NCI-H1048 (cell line): Measurements from ENCODE around the gene PAMR1.

Experiments
- DNase-seq: peaks from one replicate; lab custom pipeline; 2025; lab: John Stamatoyannopoulos, UW

PAMR1 gene

GRCh38 chr11:35454362-35454761 lies 71.1 kb downstream of the PAMR1 start:
- DNase-seq: no peak

GRCh38 chr11:35436581-35437250 lies 88.7 kb downstream of the PAMR1 start:
- no peak for DNase-seq

GRCh38 chr11:35433588-35433987 lies 91.8 kb downstream of the PAMR1 start:
- no peak for DNase-seq

- no peak for DNase-seq
Measured at GRCh38 chr11:35432464-35432863, 93.0 kb downstream of the PAMR1 start.

GRCh38 chr11:35427071-35427470 lies 98.3 kb downstream of the PAMR1 start:
- no peak for DNase-seq

- DNase-seq: no peak
Measured at GRCh38 chr11:35426351-35426750, 99.1 kb downstream of the PAMR1 start.

- DNase-seq: no peak
Measured at GRCh38 chr11:35425603-35426212, 99.7 kb downstream of the PAMR1 start.

GRCh38 chr11:35424157-35424940 lies 101.1 kb downstream of the PAMR1 start:
- DNase-seq: no peak

- DNase-seq: no peak
Measured at GRCh38 chr11:35420371-35420770, 105.0 kb downstream of the PAMR1 start.

- DNase-seq: no peak
Measured at GRCh38 chr11:35419830-35420333, 105.5 kb downstream of the PAMR1 start.

- no peak for DNase-seq
Measured at GRCh38 chr11:35419184-35419829, 106.1 kb downstream of the PAMR1 start, which contains the start of gene SLC1A2. Gene SLC1A2, minus strand, starts transcription at chr11:35419558. Its CDS starts 592 bp downstream, at chr11:35418966.

- DNase-seq: no peak
Measured at GRCh38 chr11:35418282-35419183, 106.9 kb downstream of the PAMR1 start.

GRCh38 chr11:35415487-35415886 lies 109.9 kb downstream of the PAMR1 start:
- DNase-seq: no peak

GRCh38 chr11:35414776-35415175 lies 110.6 kb downstream of the PAMR1 start:
- DNase-seq: no peak

GRCh38 chr11:35414311-35414710 lies 111.1 kb downstream of the PAMR1 start:
- DNase-seq: no peak

- DNase-seq: no peak
Measured at GRCh38 chr11:35413598-35413997, 111.8 kb downstream of the PAMR1 start.

GRCh38 chr11:35412285-35412684 lies 113.1 kb downstream of the PAMR1 start:
- no peak for DNase-seq

- DNase-seq: no peak
Measured at GRCh38 chr11:35407041-35407440, 118.4 kb downstream of the PAMR1 start.

GRCh38 chr11:35404388-35404775 lies 121.0 kb downstream of the PAMR1 start:
- DNase-seq: no peak

GRCh38 chr11:35403765-35404387 lies 121.5 kb downstream of the PAMR1 start:
- DNase-seq: no peak
